GM10266 (cell line): ENCODE data around the gene NLGN1.

ENCODE experiments used
- DNase-seq: peaks from one replicate; pipeline ENCODE4 v3.0.0; 2012; ENCODE audit errors: extremely low spot score
- TF ChIP-seq, protein P1 (sequence below): IDR thresholded peaks from 2 replicates; pipeline ENCODE4 v1.5.1; 2012; ENCODE audit warnings: mild to moderate bottlenecking, low read depth; ENCODE audit not compliant: control insufficient read depth, insufficient read depth; ENCODE audit errors: missing control alignments

The NLGN1 gene

GRCh38 chr3:173939331-173939730 lies 541.8 kb downstream of the NLGN1 start:
- no peak for DNase-seq
- TF ChIP-seq, protein P1, sequence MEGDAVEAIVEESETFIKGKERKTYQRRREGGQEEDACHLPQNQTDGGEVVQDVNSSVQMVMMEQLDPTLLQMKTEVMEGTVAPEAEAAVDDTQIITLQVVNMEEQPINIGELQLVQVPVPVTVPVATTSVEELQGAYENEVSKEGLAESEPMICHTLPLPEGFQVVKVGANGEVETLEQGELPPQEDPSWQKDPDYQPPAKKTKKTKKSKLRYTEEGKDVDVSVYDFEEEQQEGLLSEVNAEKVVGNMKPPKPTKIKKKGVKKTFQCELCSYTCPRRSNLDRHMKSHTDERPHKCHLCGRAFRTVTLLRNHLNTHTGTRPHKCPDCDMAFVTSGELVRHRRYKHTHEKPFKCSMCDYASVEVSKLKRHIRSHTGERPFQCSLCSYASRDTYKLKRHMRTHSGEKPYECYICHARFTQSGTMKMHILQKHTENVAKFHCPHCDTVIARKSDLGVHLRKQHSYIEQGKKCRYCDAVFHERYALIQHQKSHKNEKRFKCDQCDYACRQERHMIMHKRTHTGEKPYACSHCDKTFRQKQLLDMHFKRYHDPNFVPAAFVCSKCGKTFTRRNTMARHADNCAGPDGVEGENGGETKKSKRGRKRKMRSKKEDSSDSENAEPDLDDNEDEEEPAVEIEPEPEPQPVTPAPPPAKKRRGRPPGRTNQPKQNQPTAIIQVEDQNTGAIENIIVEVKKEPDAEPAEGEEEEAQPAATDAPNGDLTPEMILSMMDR = no peak

DNA sequence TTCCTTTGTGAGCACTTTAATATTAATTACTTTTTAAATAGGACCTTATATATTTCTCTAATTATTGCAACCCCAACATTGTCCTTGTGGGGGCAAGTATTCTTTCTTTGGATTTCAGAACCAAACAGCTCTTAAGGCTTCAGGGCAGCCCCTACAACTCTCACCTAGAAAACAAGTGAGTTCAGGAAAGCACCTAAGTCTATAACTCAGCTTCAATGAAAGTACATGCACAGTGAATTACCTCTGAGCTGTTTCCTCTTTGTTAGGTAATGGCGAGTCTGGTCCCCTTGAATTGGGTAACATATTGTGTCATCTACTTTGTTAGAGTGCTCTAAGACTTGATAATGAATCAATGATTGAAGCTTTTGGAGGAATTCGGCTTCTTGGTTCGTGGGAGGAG lies 545.7 kb downstream of the NLGN1 start:
- TF ChIP-seq, protein P1 = no peak
- no peak for DNase-seq

DNA sequence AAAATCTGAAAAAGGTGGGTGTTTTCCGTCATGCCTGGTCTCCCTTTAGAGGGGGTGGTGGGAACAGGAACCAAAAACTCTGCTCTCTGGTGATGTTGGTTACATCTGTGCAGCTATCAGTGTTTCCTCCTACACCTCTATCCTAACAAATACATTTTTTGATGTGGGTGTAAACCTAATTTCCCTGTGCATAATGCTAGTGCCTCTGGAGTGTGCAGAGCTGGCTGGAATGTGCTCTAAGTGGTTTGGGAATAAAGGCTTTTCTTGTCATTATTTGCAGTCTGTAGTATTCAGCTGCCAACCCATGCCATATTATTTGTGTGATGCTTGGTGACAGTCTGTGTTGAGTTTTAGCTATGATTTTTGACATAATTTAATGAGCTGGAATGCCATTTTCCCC lies 547.6 kb downstream of the NLGN1 start:
- no peak for DNase-seq
- TF ChIP-seq, protein P1 = no peak

- no peak for DNase-seq
- TF ChIP-seq, protein P1 = no peak
Measured at GRCh38 chr3:173945806-173946205, 548.3 kb downstream of the NLGN1 start.

DNA sequence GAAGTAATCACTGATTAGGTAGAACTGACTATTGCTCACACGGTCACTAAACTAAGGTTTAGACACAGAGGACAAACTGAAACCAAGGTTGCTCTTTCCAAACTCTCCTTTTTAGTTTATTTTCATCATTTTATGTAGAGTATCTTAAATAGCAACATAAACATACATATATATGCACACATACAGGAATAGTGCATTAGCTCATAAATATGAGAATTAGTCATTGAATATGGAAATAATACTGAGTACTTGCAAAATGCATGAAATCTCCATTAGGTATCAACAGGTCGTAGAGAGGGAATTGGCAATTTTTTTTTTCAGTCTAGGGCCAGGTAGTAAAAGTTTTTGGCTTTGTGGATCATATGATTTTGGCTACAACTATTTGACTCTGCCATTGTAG lies 557.1 kb downstream of the NLGN1 start:
- no peak for DNase-seq
- TF ChIP-seq, protein P1 = no peak

DNA sequence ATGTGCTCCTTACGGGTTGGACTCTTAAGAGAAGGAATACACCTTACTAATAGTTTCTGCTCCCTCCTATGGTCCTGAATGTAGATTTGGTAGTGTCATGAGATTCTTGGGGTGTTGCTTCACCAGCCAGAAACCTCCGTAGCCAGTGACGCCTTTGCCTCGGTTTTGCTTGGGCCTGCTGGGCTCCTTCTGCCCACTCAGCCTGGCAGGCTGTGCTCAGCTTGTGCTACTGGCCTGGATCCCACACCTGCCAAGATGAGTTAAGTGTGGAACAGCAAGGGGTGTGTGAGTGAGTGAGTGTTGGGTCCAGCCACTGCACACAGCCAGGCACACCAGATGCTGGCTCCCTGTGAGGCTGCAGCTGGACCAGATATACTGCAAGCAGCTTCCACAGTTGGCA lies 560.1 kb downstream of the NLGN1 start:
- DNase-seq = no peak
- TF ChIP-seq, protein P1 = no peak

- TF ChIP-seq, protein P1 = no peak
- no peak for DNase-seq
Measured at GRCh38 chr3:173958805-173959204, 561.3 kb downstream of the NLGN1 start.
